ENCODE results near the gene SH3BP5. TPM values are rescaled to one million over a fixed set of nuclear protein-coding genes. Genes with fewer than 3 reads are reported as not detected.

SH3BP5 gene
- total and polyA plus RNA-seq, 2 donors (not counting 1 experiment from before 2014, with no cell fraction given): 6.7 to 12.9 TPM

GRCh38 chr3:15255215-15255614, 77.2 kb downstream of the SH3BP5 start:
- Histone ChIP-seq H3K27ac (ENCODE audit: insufficient read depth, low read length) (no peak overlapping the region), H3K36me3 (ENCODE audit: control insufficient read depth, insufficient read depth, low read length) (peaks cover 7% of the 10 kb centered on the region), H3K79me2 (ENCODE audit: control insufficient read depth, insufficient read depth, low read length) (no peaks in the 10 kb centered on the region)

GRCh38 chr3:15253023-15253697, 79.2 kb downstream of the SH3BP5 start:
- Histone ChIP-seq H3K4me2 (ENCODE audit: extremely low read depth, insufficient read depth, low read length) (no peak overlapping the region), H3K4me3 (replicated peaks in 1 of 4; ENCODE audit: control extremely low read depth in 1 of 4, insufficient read depth in 1 of 4, low read depth in 3 of 4, low read length in 4 of 4) (no peak overlapping the region), H3K9me3 (ENCODE audit: control insufficient read depth, insufficient read depth, low read depth, low read length) (no peaks in the 10 kb centered on the region), H3K4me1 (ENCODE audit: control insufficient read depth, extremely low read depth, insufficient read depth, low read length) (no peaks in the 10 kb centered on the region), H3K9ac (ENCODE audit: insufficient read depth, low read length) (no peak overlapping the region), H3K79me2 (ENCODE audit: control insufficient read depth, insufficient read depth, low read length) (no peaks in the 10 kb centered on the region), H3K27ac (ENCODE audit: insufficient read depth, low read length) (no peak overlapping the region), H2AFZ (ENCODE audit: low read length) (no peak overlapping the region), H3K36me3 (ENCODE audit: control insufficient read depth, insufficient read depth, low read length) (peaks cover 7% of the 10 kb centered on the region), H4K20me1 (ENCODE audit: control insufficient read depth, extremely low read depth, insufficient read depth, low read length) (no peaks in the 10 kb centered on the region), H3K27me3 (ENCODE audit: control insufficient read depth, insufficient read depth, low read length) (no peaks in the 10 kb centered on the region)
- TF ChIP-seq CTCF (conservative IDR thresholded peaks at IDR 0.05 in 1 of 2, IDR thresholded peaks at IDR 0.05 in 1 of 2; ENCODE audit: low read depth in 1 of 2, low read length in 2 of 2) (no peak), EZH2 (IDR thresholded peaks at IDR 0.05; ENCODE audit: low read length, missing control alignments) (no peak)
- no peak for DNase-seq (ENCODE audit: low read depth in 2 of 2)

More at GRCh38 chr3:15255215-15255614, 77.2 kb downstream of the SH3BP5 start:
- Histone ChIP-seq H2AFZ (ENCODE audit: low read length) (no peak overlapping the region), H3K27me3 (ENCODE audit: control insufficient read depth, insufficient read depth, low read length) (no peaks in the 10 kb centered on the region), H3K9ac (ENCODE audit: insufficient read depth, low read length) (no peak overlapping the region), H4K20me1 (ENCODE audit: control insufficient read depth, extremely low read depth, insufficient read depth, low read length) (no peaks in the 10 kb centered on the region), H3K4me2 (ENCODE audit: extremely low read depth, insufficient read depth, low read length) (no peak overlapping the region), H3K4me3 (replicated peaks in 1 of 4; ENCODE audit: control extremely low read depth in 1 of 4, insufficient read depth in 1 of 4, low read depth in 3 of 4, low read length in 4 of 4) (no peak overlapping the region), H3K9me3 (ENCODE audit: control insufficient read depth, insufficient read depth, low read depth, low read length) (no peaks in the 10 kb centered on the region), H3K4me1 (ENCODE audit: control insufficient read depth, extremely low read depth, insufficient read depth, low read length) (no peaks in the 10 kb centered on the region)
- DNase-seq (ENCODE audit: low read depth in 2 of 2): no peak
- TF ChIP-seq CTCF (conservative IDR thresholded peaks at IDR 0.05 in 1 of 2, IDR thresholded peaks at IDR 0.05 in 1 of 2; ENCODE audit: low read depth in 1 of 2, low read length in 2 of 2): no peak
- no peak for TF ChIP-seq EZH2 (IDR thresholded peaks at IDR 0.05; ENCODE audit: low read length, missing control alignments)

GRCh38 chr3:15246186-15246585, 86.2 kb downstream of the SH3BP5 start:
- no peaks in the 10 kb centered on the region for H3K79me2 ChIP-seq (ENCODE audit: control insufficient read depth, insufficient read depth, low read length)
- peaks cover 3% of the 10 kb centered on the region for H3K36me3 ChIP-seq (ENCODE audit: control insufficient read depth, insufficient read depth, low read length)
- H3K27ac ChIP-seq (ENCODE audit: insufficient read depth, low read length): no peak overlapping the region
- no peak overlapping the region for H2AFZ ChIP-seq (ENCODE audit: low read length)
- no peaks in the 10 kb centered on the region for H3K9me3 ChIP-seq (ENCODE audit: control insufficient read depth, insufficient read depth, low read depth, low read length)
- no peaks in the 10 kb centered on the region for H4K20me1 ChIP-seq (ENCODE audit: control insufficient read depth, extremely low read depth, insufficient read depth, low read length)
- TF ChIP-seq EZH2 (IDR thresholded peaks at IDR 0.05; ENCODE audit: low read length, missing control alignments) (no peak), CTCF (conservative IDR thresholded peaks at IDR 0.05 in 1 of 2, IDR thresholded peaks at IDR 0.05 in 1 of 2; ENCODE audit: low read depth in 1 of 2, low read length in 2 of 2) (no peak)
- H3K4me1 ChIP-seq (ENCODE audit: control insufficient read depth, extremely low read depth, insufficient read depth, low read length): no peaks in the 10 kb centered on the region
- no peak for DNase-seq (ENCODE audit: low read depth in 2 of 2)
- H3K9ac ChIP-seq (ENCODE audit: insufficient read depth, low read length): no peak overlapping the region
- no peak overlapping the region for H3K4me3 ChIP-seq (replicated peaks in 1 of 4; ENCODE audit: control extremely low read depth in 1 of 4, insufficient read depth in 1 of 4, low read depth in 3 of 4, low read length in 4 of 4)
- no peaks in the 10 kb centered on the region for H3K27me3 ChIP-seq (ENCODE audit: control insufficient read depth, insufficient read depth, low read length)
- no peak overlapping the region for H3K4me2 ChIP-seq (ENCODE audit: extremely low read depth, insufficient read depth, low read length)

All from fibroblast of lung (primary cell).